SIG-M5 treated with dmso at 0.1 percent for 504 hours (cell line): ENCODE results near the gene PDE6B.
"Not testable (repeated sequence)": the region's sequence is repeated elsewhere in the genome, so short reads cannot be mapped to it uniquely, and the experiment has no call there.

Source experiments
- DNase-seq: peaks from one replicate; lab custom pipeline; 2025; ENCODE audit not compliant: unreplicated experiment; lab: John Stamatoyannopoulos, UW

PDE6B gene

DNA sequence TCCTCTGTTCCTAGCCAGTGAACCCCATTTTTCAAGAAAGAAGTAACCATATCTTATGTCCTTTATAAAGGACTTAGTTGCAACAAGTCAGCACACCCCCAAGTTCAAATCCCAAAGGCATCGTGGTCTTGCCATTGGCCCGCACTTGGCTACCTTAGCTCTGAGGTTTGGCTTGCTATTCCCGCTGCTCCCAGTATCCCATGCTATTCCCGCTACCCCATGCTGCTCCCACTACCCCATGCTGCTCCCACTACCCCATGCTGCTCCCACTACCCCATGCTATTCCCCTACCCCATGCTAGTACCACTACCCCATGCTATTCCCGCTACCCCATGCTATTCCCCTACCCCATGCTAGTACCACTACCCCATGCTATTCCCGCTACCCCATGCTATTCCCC lies 42.8 kb downstream of the PDE6B start:
- DNase-seq, result not testable (repeated sequence)

DNA sequence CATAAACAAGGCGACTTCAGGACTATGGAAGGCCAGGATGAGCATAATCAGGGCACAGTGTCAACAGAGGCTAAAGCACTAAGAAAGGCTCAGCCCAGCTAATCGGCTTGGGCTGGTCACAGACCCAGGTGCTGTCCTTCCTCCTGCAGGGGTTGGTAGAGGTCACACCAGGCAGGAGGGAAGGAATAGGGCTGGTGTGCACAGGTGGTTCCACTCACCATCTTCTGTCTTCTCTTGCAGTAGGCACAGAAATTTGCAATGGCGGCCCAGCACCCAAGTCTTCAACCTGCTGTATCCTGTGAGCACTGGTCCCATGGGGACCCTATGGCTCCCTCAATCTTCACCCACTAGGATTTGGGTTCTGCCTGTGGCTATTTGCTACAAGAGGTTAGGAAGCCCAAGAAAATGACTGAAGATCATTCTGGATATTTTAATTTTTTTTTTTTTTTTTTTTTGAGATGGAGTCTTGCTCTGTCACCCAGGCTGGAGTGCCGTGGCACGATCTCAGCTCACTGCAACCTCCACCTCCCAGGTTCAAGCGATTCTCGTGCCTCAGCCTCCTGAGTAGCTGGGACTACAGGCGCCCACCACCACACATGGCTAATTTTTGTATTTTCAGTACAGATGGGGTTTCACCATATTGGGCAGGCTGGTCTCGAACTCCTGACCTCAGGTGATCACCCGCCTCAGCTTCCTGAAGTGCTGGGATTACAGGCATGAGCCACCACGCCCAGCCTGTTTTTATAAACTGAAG lies 44.6 kb downstream of the PDE6B start:
- not testable (repeated sequence) for DNase-seq

DNA sequence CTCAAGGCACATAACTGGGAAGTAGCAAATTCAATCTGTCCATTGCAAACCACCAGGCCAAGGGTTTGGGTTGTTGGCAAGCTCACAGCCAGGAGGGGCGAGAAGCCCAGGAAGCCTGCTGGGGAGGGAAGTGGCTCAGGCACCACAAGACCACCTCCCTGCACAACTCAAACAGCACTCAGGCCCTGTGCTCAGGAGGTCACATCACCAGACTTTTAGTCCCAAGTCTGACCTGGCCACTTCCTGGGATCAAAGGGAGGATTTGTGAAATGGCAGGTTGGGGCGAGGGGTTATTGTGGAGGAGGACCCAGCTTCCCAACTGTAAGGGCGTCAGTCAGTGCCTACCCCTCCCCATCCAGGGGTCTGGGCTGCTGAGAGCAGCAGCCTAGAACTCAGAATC lies 46.4 kb downstream of the PDE6B start:
- DNase-seq, result no peak

DNA sequence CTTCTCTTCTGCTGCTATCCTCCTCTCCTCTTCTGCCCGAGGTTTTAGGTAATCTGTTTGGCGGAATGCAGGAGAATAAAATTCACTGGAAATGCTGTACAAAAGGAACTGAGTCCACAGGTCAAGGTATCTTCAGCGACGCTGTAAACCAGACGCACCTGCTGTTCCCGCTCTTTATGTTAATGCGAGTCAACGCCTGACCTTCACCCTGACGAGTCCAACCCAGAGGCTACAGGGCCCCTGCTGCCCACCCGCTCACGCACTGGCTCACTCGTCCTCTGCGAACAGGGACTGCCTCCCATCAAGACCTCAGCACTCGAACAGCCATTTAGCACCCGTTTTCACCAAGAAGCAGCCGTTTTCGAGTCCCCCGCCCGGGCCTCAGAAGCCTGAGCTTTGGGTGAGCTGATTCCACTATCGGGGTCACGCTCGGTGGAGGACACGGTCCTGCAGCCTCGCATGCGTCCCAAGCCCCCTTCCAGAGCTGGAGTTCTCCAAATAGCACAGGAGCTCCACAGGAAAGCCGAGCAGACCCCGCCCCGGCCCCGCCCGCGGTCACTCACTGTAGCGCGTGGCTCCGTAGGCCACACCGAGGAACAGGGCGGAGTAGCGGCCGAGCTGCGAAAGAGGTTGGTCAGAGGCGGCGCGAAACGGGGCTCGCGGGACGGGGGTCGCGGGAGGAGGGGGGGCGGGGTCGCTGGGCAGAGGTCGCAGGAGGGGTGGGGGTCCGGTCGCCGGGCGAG lies 48.1 kb downstream of the PDE6B start:
- no peak for DNase-seq

DNA sequence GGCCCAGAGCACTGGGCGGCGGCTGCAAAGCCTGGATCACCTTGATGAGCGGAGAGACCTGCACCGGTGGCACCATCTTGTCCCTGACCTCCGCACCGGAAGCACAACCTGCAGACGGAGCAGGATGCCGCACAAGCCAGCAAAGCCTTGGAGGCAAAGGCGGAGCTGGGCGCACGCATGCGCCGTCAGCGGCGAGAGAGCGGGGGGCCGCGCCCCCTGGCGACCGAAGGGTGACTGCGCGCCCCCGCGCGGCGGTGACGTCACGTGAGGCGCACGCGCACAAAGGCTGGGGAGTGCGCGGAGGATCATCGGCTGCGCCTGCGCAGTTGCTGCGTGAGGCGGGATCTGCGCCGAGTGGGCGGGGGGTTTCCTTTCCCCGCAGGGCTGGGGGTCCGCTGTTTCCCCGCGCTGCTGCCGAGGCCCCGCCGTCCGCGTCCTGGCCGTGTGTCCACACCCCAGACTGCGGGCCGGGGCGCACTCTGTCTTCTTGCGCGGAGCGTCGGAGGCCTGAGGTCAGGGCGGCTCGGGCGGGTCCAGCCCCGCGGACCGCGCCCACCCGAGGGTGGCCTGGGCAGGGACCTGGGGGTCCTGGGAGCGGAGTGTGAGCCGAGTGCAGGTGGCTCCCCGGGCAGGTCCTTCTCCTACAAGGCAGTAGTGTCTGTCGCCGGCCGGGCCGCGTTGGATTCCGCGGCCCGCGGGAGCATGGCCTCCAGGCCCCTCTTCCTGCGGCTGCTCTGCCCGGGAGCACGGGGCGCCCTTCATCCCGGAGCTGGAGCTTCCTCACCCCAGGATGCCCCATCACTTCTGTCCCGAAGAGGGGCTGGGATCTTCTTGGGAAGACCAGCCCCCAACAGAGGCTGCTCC lies 49.0 kb downstream of the PDE6B start, which contains the start of the genes ATP5ME and MYL5:
ATP5ME (minus strand) TSS at position 105 of the 864 bp plus-strand sequence; CDS start at position 76, 29 bp downstream.
MYL5 (plus strand) TSS at position 371 of the 864 bp plus-strand sequence. CDS start 3,485 bp downstream, outside the sequence.
- peak; percentile 84 for DNase-seq

DNA sequence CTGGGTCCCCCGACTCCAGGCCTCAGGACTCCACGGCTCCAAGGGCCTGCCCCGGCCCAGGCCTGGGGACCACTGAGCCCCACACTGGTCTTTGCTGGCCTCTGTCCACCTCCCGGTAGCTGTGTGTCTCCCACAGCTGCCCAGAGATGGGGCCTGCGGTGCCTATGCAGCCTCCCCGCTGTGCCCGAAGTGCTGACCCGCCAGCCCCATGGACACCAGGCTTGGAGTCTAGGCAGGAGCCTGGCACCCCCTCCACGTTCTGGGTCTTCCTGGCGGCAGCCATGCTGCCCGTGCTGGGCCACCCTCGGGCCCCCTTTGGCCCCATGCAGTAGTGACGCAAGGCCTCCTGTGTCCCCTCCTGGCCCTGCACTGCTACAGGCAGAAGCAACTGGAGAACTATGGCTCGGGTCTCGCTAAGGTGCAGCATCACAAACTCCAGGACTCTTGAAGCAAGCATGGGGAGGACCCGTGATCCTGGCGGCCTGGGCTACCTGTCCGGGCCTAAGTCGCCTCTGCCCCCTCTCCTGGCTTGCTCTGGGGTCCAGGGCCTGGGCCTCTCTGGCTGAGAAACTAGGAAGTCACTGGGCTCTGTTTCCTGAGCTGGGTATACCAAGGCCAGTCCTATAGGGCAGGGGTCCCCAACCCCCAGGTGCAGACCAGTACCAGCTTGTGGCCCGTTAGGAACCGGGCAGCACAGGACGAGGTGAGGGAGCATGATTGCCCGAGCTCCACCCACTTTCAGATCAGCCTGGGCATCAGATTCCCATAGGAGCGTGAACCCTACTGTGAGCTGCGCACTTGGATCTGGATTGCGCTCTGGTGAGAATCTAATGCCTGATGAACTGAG lies 49.9 kb downstream of the PDE6B start:
- DNase-seq, result peak; percentile 48

DNA sequence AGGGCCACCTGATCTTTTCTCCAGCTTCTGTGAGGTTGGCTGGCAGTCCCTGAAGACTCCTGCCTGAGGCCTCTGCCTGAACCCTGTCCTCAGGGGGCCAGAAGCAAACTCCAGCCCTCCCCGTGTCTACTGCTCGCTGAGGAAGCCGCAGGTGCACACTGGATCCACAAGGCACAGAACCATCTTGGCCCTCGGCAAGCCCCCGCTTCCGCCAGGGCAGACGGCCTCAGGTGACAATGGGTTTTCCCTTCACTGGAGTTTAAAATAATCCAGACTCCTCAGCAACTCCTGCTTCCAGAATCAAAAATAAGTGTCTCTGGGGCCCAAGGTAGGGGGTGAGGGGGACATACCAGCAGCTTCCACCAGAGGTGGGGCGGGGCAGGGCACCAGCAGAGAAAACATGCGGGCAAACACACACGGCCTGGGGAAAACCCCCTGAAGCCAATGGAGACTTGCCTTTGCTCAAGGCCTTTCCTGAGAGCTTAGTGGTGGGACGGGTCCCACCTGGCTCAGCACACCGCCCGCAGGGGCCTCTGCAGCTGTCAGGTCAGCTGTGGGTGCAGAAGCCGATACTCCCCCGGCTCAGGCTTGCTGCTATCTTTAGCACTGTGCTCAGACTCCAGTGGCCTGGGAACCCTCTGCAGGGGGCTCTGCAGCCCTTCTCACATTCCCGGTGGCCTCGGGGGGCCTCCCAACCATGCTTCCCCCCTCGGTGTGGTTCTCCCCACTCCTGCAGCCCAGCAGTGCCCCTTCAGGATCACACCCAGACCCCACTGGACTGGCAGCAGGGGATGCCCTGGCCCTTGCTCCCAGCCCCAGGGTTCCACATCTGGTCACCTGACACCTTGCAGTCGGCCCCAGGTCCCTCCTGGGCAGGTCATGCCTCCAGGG lies 50.9 kb downstream of the PDE6B start:
- DNase-seq, result no peak

DNA sequence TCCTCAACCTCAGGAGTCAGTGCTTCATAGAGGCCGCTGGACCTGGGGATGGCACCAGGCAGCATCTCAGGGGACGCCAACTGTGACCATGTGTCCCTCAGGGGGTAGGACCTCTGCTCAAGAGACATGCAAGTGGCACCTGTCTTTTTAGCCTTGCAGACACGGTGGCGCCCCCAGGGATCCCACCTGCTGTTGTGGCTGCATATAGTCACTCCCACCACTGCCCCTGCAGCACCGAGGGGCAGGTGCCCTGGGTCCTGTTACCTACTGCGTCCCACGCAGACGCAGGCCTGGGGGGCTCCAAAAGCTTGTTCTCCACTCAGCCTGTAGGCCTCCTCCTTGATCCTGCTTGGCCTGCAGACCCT lies 51.5 kb downstream of the PDE6B start:
- no peak for DNase-seq

DNA sequence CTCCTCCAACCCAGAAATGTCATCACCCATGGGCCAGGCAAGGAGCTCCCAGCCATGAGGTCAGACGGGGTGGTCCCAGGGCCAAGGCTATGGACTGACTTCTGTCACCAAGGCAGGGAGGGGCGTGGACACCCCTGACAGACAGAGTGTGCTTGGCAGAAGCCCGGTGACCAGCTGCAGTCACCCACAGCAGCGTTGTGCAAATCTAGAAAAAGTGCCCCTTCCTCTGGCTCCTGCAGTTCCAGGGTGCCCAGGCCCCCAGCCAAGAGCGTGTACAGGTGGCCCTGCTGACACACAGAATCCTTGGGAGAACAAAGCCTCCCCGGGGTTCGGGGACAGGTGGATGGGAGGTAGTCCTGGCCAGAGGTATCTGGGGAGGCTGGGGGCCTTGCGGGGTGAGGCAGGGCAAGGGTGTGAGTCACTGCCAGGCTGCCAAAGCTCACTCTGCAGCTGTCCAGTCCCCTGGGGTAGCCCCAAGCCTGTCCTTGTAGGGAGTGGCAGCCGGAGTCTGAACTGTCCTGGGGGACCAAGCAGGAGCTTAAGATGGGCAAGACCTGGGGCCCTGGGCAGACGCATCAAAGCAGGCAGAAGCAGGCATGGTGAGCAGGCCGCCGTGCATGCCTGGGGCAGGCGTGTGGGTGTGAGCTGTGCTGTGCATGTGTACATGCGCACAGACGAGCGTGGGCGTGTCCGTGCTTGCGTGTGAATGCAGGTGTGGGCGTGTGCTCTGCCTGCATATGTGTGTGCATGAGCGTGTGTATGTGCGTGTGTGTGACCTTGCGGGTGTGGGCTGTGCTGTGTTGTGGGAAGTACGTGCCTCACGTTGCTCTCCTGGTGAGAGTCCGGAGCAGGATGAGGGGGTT lies 52.3 kb downstream of the PDE6B start:
- DNase-seq, result no peak

DNA sequence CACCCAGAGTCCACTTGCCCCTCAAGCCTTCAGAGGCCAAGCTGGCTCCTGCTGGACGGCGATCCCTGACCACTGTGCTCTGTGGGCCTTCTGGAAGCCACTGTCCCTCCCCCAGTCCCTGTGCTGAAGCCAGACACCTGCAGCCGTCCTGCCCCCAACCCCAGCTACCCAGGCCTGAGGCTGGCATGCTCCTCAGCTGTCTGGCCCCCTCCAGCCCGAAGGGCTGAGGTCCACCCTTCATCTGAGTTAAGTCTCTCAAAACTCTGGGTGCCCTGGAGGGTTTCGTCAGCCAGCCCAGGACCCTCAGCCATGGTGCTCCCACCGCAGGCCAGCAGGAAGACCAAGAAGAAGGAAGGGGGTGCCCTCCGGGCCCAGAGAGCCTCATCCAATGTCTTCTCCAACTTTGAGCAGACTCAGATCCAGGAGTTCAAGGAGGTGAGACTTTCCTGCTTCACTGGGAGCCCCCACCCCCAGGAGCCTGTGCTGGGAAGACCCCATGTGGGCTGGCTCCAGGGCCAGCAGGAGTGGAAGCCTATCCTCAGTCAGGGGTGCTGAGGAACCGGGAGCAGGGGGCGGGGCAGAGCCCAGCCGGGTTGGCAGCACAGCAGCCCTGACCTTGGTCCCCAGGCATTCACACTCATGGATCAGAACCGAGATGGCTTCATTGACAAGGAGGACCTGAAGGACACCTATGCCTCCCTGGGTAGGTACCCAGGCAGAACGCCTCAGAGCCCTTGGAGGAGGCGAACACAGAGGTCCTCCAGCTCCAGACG lies 53.1 kb downstream of the PDE6B start:
- no peak for DNase-seq

DNA sequence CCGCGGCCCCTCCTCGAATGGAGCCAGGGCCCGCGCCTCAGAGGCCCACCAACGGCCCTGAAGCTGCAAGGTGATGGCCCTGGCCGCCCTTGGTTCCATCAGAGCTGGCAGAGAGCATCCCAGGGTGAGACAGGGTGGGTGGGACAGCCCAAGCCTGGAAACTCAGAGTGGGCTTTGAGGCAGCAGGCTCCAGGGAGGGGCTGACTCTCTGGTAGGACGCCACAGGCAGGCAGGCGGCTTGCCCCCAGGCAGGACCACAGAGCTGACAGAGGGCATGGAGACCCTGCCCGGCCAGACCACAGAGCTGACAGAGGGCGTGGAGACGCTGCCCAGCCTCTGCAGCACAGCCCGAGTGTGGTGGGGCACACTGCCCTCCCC lies 53.7 kb downstream of the PDE6B start:
- no peak for DNase-seq

DNA sequence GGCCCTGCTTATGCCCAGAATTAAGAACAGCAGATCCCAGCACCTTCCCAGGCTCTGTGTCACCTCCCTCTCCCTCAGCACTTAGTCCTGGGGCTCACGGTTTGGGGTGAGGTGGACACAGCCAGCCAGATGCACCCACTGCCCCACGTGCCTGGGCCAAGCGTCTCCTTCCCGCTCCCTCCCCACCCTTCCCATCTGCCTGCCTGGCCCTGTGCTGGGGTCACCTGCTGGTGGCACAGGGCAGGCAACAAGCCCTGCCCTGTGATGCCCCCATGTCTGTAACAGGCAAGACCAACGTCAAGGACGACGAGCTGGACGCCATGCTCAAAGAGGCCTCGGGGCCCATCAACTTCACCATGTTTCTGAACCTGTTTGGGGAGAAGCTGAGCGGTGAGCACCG lies 54.3 kb downstream of the PDE6B start:
- no peak for DNase-seq

DNA sequence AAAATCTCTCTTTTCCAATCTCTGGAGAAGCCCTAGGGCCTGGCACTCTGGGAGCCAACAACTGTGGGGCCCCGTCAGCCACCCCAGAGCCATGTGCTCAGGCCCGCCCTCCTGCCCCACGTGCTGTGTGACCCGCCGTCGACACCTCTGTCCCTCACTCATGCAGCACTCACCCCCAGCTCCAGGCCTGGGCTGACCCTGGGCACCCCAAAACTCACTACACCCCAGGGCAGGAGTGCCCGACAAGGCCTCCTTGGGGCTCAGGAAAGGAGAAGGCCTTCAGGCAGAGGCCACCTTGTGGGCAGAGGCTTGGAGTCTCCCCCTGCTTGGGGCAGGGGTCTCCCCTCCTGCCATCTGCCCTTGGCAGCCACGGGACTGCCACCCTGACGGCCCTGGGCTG lies 54.7 kb downstream of the PDE6B start:
- no peak for DNase-seq

DNA sequence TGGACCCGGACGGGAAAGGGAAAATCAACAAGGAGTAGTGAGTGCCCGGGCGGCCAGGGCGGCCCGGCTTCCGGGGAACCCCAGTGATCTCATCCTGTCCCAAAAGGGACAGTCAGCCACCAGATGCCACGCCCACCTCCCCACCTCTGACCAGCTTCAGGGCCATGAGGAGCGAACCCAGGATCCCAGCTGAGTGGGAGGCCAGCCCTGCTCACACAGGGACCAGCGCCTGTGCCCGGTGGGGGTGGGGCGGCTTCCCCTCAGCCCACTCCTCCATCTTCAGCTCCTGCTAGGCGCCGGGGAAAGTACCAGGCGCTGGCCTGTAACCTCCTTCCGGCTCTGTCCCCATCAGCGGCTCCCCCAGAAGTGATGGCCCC lies 55.2 kb downstream of the PDE6B start:
- DNase-seq, result no peak

DNA sequence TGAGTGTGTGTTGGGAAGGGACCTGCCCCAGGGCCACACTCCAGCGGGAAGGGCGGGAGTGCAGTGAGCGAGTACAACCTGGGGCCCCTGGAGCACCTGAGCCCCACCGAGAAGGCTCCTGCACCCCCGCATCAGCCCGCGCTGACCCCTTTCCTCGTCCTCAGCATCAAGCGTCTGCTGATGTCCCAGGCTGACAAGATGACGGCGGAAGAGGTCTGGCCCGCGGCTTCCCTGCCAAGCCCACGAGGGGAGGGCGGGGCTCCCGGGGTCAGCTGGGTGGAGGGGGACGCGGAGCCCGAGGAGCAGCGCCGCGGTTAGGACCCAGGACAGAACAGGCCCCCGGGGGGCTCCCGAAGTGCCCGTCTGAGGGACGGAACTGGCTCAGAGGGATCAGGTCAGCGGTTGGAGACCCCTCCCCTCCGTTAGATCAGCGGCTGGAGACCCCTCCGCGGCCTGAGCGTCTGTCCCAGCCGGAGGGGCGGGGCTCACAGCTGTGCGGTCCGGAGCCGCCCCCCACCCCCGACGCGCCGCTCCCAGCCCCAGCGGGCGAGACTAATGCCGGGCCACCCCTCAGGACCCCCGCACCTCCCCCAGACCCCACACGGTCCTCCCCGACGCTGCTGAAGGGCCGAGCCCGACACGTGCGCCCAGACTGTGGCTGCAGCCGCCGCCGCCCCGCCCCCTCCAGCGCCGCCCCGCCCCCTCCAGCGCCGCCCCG lies 55.7 kb downstream of the PDE6B start:
- no peak for DNase-seq

DNA sequence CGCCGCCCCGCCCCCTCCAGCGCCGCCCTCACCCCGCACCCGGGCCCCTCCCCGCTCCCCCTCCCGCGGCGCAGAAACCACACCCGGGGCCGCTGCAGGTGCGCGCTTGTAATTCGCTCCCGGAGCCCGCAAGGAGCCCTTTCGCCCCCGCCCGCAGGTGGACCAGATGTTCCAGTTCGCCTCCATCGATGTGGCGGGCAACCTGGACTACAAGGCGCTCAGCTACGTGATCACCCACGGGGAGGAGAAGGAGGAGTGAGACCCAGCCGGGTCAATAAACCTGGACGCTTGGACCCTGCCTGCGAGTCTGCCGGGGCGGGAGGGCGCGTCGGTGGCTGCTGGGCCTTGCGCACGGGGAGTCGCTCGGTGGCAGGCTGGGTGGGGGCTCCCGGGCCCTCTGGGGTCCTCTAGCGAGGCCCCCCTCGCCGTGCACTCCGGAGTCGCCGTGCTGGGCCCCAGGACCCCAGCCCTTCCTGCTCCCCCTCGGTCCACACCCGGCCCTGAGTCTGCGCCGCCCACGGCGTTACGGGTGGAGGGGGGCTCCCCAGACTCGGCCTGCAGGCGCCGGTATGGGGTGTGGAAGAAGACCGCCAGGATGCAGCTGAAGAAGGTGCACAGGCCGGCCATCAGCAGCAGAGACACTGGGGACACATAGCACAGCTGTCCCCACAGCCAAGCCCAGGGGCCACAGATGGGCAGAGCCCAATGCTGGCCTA lies 56.5 kb downstream of the PDE6B start:
- DNase-seq, result no peak
